IPS-11a (cell line): ENCODE results near the gene MUC5B.

Source experiments
- H3K4me3 ChIP-seq: one replicate; pipeline ENCODE4 v1.5.1; 2013; ENCODE audit warnings: low read depth, low read length, control low read depth

The MUC5B gene

GRCh38 chr11:1307998-1308742 is 85.3 kb downstream of the MUC5B start:
- H3K4me3 ChIP-seq: peak overlapping the region; percentile 60

- peak overlapping the region; percentile 60 for H3K4me3 ChIP-seq
Observed at GRCh38 chr11:1308743-1309497, 86.1 kb downstream of the MUC5B start.

- peak within 1 kb of the TSS; percentile 60 for H3K4me3 ChIP-seq
Observed at GRCh38 chr11:1309498-1310317, 86.8 kb downstream of the MUC5B start, which contains the start of gene TOLLIP. Gene TOLLIP, minus strand, starts transcription at chr11:1309632. Its CDS starts 134 bp downstream, at chr11:1309498.

- H3K4me3 ChIP-seq: peak overlapping the region; percentile 45
Observed at GRCh38 chr11:1310318-1310687, 87.4 kb downstream of the MUC5B start.

- no peak overlapping the region for H3K4me3 ChIP-seq
Observed at GRCh38 chr11:1310772-1311468, 88.1 kb downstream of the MUC5B start.
